NT2/D1 (cell line): ENCODE data around the gene TMEM185A.
"Not testable (repeated sequence)": the region's sequence is repeated elsewhere in the genome, so short reads cannot be mapped to it uniquely, and the experiment has no call there.

Experiments used
- SUZ12 ChIP-seq: IDR thresholded peaks from 2 replicates; pipeline ENCODE4 v1.6.1; 2011; ENCODE audit not compliant: insufficient read length, insufficient read depth; ENCODE audit errors: extremely low read depth
- YY1 ChIP-seq: IDR thresholded peaks from 2 replicates; pipeline ENCODE4 v1.6.1; 2011; ENCODE audit not compliant: insufficient read length, insufficient read depth
- ZNF274 ChIP-seq: IDR thresholded peaks from 2 replicates; pipeline ENCODE4 v1.6.1; 2011; ENCODE audit warnings: mild to moderate bottlenecking, low read depth, low read length

DNA sequence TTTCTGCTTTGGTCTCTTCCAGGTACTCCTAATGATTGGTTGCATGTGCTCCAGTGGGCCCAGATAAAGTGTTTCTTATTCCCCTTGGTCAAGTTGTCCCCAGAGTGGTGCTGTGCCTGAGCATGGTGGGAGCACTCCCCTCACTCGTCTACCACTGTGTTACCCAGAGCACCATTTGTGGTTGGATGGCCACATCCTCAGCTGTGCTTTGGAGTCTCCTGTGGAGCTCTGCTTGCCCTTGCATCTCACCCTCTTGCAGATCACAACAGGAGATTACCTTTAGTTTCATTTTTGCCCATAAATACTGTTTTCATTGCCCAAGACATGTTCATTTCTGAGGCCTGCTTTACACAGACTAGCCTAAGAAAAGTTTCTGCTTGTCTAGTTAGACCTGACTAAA is 81.1 kb downstream of the TMEM185A start:
- not testable (repeated sequence) for TF ChIP-seq YY1, ZNF274, SUZ12
